Heart right ventricle (tissue), 16 donors: ENCODE data around the gene ZNF750. TPM values are rescaled to one million over a fixed set of nuclear protein-coding genes. Genes with fewer than 3 reads are reported as not detected.

Experiments
- ATAC-seq, 8 donors: fragments of 200-7000 bp; cut with Tn5 transposase; one replicate each; pipeline ENCODE4 v1.9.1; 2020; ENCODE audit warnings: mild to moderate bottlenecking in 8 of 8, moderate library complexity in 8 of 8, moderate number of reproducible peaks in 1 of 8
- DNase-seq, 2 donors: peaks; one replicate each; pipeline ENCODE4 v3.0.0-alpha.2; 2020
- H3K27ac ChIP-seq, 10 donors: fragments of 200-600 bp; sonication (generic) in 2 of 10; one replicate each; pipeline versions ENCODE4 v1.5.0 to v1.8.0; 2020 to 2022; ENCODE audit warnings: mild to moderate bottlenecking in 3 of 10
- H3K27me3 ChIP-seq, 7 donors: fragments of 200-600 bp; one replicate each; pipeline ENCODE4 v1.8.0; 2021 to 2022; ENCODE audit warnings: mild to moderate bottlenecking in 2 of 7
- H3K36me3 ChIP-seq, 9 donors: fragments of 200-600 bp; sonication (generic) in 1 of 9; one replicate each; pipeline versions ENCODE4 v1.5.0 to v1.8.0; 2020 to 2022; ENCODE audit warnings: mild to moderate bottlenecking in 2 of 9
- H3K4me1 ChIP-seq, 9 donors: fragments of 200-600 bp; sonication (generic) in 1 of 9; one replicate each; pipeline versions ENCODE4 v1.5.0 to v1.8.0; 2020 to 2022; ENCODE audit warnings: mild to moderate bottlenecking in 4 of 9
- H3K4me3 ChIP-seq, 10 donors: fragments of 200-600 bp; sonication (generic) in 2 of 10; one replicate each; pipeline versions ENCODE4 v1.5.0 to v1.8.0; 2020 to 2022; ENCODE audit warnings: mild to moderate bottlenecking in 7 of 10, moderate library complexity in 2 of 10
- H3K9me3 ChIP-seq, 11 donors: fragments of 200-600 bp in 10 of 11; sonication (generic) in 2 of 11; one replicate each; pipeline versions ENCODE4 v1.5.0 to v1.8.0; 2013 to 2022; ENCODE audit warnings: mild to moderate bottlenecking in 2 of 11, control low read depth in 1 of 11, moderate library complexity in 1 of 11
- WGBS, 2 donors: extraction: QIAGEN DNeasy Blood & Tissue Kit; methylation state at CpG; one replicate each; pipeline ENCODE4 v1.1.7; 2013; ENCODE audit warnings: inconsistent platforms in 1 of 2; 5-methylcytosine and 5-hydroxymethylcytosine counted together
- intact Hi-C, 10 donors: fragments of 100-400 bp; cut with DNase I; formaldehyde crosslinking; loops; one replicate each; pipeline versions ENCODE4 v1.11.1 to v1.14.2; 2022
- polyA plus RNA-seq, 2 donors: library from polyadenylated mRNA; stranded (reverse); fragments of 200-250 nt; gene quantifications; one replicate each; pipeline ENCODE4 v1.2.3, GENCODE V29; 2013
- total RNA-seq, 10 donors: library from RNA; stranded (reverse); fragmentation: NEBNext Ultra II Directional in 3 of 10; extraction: Animal tissue kit (Norgen Biotek cat#: 25700) in 3 of 10; gene quantifications; one replicate each; pipeline versions ENCODE4 v1.2.1 to v1.2.4, GENCODE V29; 2021 to 2023
- TF ChIP-seq, protein P1 (sequence below), 9 donors: fragments of 200-600 bp; sonication (generic) in 2 of 9; IDR thresholded peaks; one replicate each; pipeline versions ENCODE4 v1.5.0 to v1.8.0; 2021 to 2022; ENCODE audit warnings: antibody characterized with exemption in 9 of 9, mild to moderate bottlenecking in 5 of 9, moderate library complexity in 1 of 9
- donor health status: Arrhythmogenic right ventricular cardiomyopathy.
- donor health status: ischemic (EF 13 %, LVEDD 7.1; RV severe dilation, severe dysfunction).
- donor health status: healthy with polysubstance abuse.
- donor health status: DM: no; HTN: yes; CAD: no.
- donor health status: DM: no; HTN: no; CAD: no.
- donor health status: ischemic (EF 25% LVEDD 6.9; RV normal size, moderate dysfunction).
- donor health status: ischemic (EF 25% LVEDD 5.7; RV mildly dilated, moderate dysfunction).
- donor health status: healthy.
- donor health status: DM: yes; HTN: yes; CAD: no.
- donor health status: Ischemic cardiomyopathy.
- donor health status: ischemic (EF 35%, LVEDD 5.7; RV mildly dilated, moderate dysfunction).
- donor health status: nonischemic (EF 11% LVEDD 7.7; RV severe dilation, severe dysfunction).
- donor health status: DM: yes; HTN: yes; CAD: no.
- donor health status: PGD.
- donor health status: ischemic (EF 29% LVEDD 5.4; RV normal size, mild dysfunction).
- donor health status: nonischemic (EF 23%, LVEDD 6.1; RV moderate dilation, normal function).

The ZNF750 gene
- total and polyA plus RNA-seq, 12 donors, result 0.11 to 0.20 (median 0.15) TPM; not detected in 7

DNA sequence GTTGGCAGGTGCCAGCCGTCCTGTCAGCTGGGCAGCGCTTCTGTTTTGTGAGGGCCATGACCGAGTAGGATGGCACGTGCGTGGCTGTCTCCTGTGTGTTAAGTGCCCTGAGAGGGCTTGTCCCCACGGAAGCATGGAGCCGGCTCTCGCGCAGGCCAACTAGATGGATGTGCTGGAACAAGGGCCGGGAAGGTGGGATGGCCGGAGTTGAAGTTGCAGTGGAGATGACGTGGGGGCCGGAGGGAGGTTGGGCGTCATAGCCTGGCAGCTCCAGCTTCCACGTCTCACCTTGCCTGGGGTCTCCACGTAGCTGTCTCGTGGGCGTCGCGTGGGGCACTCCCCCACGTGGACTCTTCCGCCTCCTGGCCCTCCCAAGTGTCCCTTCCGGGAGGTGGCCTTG lies 60.3 kb downstream of the ZNF750 start:
- DNase-seq (no peak), ATAC-seq (no peak)
- no peak overlapping the region for H3K4me3 ChIP-seq
- no peaks in the 10 kb centered on the region for H3K9me3 ChIP-seq
- no peaks in the 10 kb centered on the region for H3K27me3 ChIP-seq
- 91% methylated on average over 23 of the region's 23 CpGs for WGBS, 2 donors
- TF ChIP-seq, protein P1, sequence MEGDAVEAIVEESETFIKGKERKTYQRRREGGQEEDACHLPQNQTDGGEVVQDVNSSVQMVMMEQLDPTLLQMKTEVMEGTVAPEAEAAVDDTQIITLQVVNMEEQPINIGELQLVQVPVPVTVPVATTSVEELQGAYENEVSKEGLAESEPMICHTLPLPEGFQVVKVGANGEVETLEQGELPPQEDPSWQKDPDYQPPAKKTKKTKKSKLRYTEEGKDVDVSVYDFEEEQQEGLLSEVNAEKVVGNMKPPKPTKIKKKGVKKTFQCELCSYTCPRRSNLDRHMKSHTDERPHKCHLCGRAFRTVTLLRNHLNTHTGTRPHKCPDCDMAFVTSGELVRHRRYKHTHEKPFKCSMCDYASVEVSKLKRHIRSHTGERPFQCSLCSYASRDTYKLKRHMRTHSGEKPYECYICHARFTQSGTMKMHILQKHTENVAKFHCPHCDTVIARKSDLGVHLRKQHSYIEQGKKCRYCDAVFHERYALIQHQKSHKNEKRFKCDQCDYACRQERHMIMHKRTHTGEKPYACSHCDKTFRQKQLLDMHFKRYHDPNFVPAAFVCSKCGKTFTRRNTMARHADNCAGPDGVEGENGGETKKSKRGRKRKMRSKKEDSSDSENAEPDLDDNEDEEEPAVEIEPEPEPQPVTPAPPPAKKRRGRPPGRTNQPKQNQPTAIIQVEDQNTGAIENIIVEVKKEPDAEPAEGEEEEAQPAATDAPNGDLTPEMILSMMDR (IDR thresholded peaks at IDR 0.05), result no peak
- H3K36me3 ChIP-seq, result peaks cover 0 to 38% (median 10%) of the 10 kb centered on the region in 9 donors
- intact Hi-C loops, result loop anchor here in 7 of 10 donors (5.0 to 10.0 kb wide), 3 partner anchors 112 to 427 kb away; partner anchors contain the start of gene TEX19 (in 4 of the 7)
- H3K4me1 ChIP-seq, result peaks cover 0 to 26% (median 8%) of the 10 kb centered on the region in 9 donors
- H3K27ac ChIP-seq, result no peak overlapping the region

Other genes starting within 250 kb of the ZNF750 start
- 10 to 100 TPM; 33.0 to 45.5 (median 39.7) TPM for gene WDR45B, start 191.6 kb downstream of the ZNF750 start, total RNA-seq
- gene WDR45B, start 191.6 kb downstream of the ZNF750 start, polyA plus RNA-seq, result 10 to 100 TPM; 23.3 to 43.8 TPM
- 10 to 100 TPM; 16.9 to 42.4 (median 21.7) TPM for gene RAB40B, start 141.3 kb downstream of the ZNF750 start, total RNA-seq
- 10 to 100 TPM in 1 of 2 donors, 1 to 10 TPM in 1; 8.0 to 16.5 TPM for gene RAB40B, start 141.3 kb downstream of the ZNF750 start, polyA plus RNA-seq
- 10 to 100 TPM; 10.3 to 18.7 (median 14.7) TPM for gene FN3KRP, start 123.3 kb downstream of the ZNF750 start, total RNA-seq
- 10 to 100 TPM; 15.4 to 21.5 TPM for gene FN3KRP, start 123.3 kb downstream of the ZNF750 start, polyA plus RNA-seq
- gene FN3K, start 104.4 kb downstream of the ZNF750 start, total RNA-seq, result 100 to 1,000 TPM in 3 of 10 donors, 10 to 100 TPM in 7; 72.4 to 115 (median 92.4) TPM
- 10 to 100 TPM; 48.4 to 93.1 TPM for gene FN3K, start 104.4 kb downstream of the ZNF750 start, polyA plus RNA-seq
- gene TBCD, start 88.0 kb downstream of the ZNF750 start, total RNA-seq, result 10 to 100 TPM; 41.3 to 79.0 (median 49.6) TPM
- 100 to 1,000 TPM in 1 of 2 donors, 10 to 100 TPM in 1; 89.8 to 107 TPM for gene TBCD, start 88.0 kb downstream of the ZNF750 start, polyA plus RNA-seq
- 10 to 100 TPM; 56.0 to 90.1 (median 70.9) TPM for gene METRNL, start 239.6 kb upstream of the ZNF750 start, total RNA-seq
- gene METRNL, start 239.6 kb upstream of the ZNF750 start, polyA plus RNA-seq, result 100 to 1,000 TPM in 1 of 2 donors, 10 to 100 TPM in 1; 39.0 to 134 TPM